Activated CD4-positive, alpha-beta T cell treated with anti-CD3 and anti-CD28 coated beads, Interleukin-2, amount 10 ng/mL, durations not matched to agents 24 days and 14 days (primary cell): ENCODE data around the gene ZNF134. TPM values are rescaled to one million over a fixed set of nuclear protein-coding genes. Genes with fewer than 3 reads are reported as not detected.

Experiments used
- DNase-seq: peaks from one replicate; pipeline ENCODE4 v3.0.0; 2022
- H3K27ac Mint-ChIP-seq: one replicate; pipeline ENCODE4 v1.8.0; 2022; ENCODE audit warnings: mild to moderate bottlenecking, mixed read lengths
- H3K27me3 Mint-ChIP-seq: one replicate; pipeline ENCODE4 v1.8.0; 2022; ENCODE audit warnings: mixed read lengths
- H3K36me3 Mint-ChIP-seq: one replicate; pipeline ENCODE4 v1.8.0; 2022; ENCODE audit warnings: low read depth, mild to moderate bottlenecking, mixed read lengths
- H3K4me1 Mint-ChIP-seq: one replicate; pipeline ENCODE4 v1.8.0; 2021; ENCODE audit warnings: mixed read lengths
- H3K4me3 Mint-ChIP-seq: one replicate; pipeline ENCODE4 v1.8.0; 2022; ENCODE audit warnings: mild to moderate bottlenecking, moderate library complexity, mixed read lengths
- H3K9me3 Mint-ChIP-seq: one replicate; pipeline ENCODE4 v1.8.0; 2021; ENCODE audit warnings: mixed read lengths
- intact Hi-C: fragments of 100-400 bp; cut with micrococcal nuclease; formaldehyde crosslinking; loops from one replicate; pipeline ENCODE4 v1.15.1; 2023
- total RNA-seq: library from RNA; stranded (reverse); gene quantifications from 2 replicates; pipeline ENCODE4 v1.2.3, GENCODE V29; 2022

The ZNF134 gene
- total RNA-seq, 1 donor from 2014 or later, result 7.2 TPM

- intact Hi-C loops, result no loop called here
- no peak for DNase-seq
- Mint-ChIP-seq H3K36me3 (peaks cover 70% of the 10 kb centered on the region), H3K27me3 (no peaks in the 10 kb centered on the region), H3K27ac (no peak overlapping the region), H3K4me3 (no peak overlapping the region), H3K9me3 (peaks cover 27% of the 10 kb centered on the region), H3K4me1 (no peaks in the 10 kb centered on the region)
Measured at GRCh38 chr19:57606931-57607330, 7.1 kb upstream of the ZNF134 start.

GRCh38 chr19:57611113-57611512 is 2.9 kb upstream of the ZNF134 start:
- H3K4me3 Mint-ChIP-seq, result no peak overlapping the region
- DNase-seq, result no peak
- H3K36me3 Mint-ChIP-seq, result peaks cover 52% of the 10 kb centered on the region
- H3K4me1 Mint-ChIP-seq, result peaks cover 11% of the 10 kb centered on the region
- intact Hi-C loops, result loop anchor here (5.0 to 10.0 kb wide), 2 partner anchors 71 to 134 kb away; partner anchors contain the start of genes ZNF551 and ZNF776
- peaks cover 23% of the 10 kb centered on the region for H3K9me3 Mint-ChIP-seq
- H3K27me3 Mint-ChIP-seq, result no peaks in the 10 kb centered on the region
- H3K27ac Mint-ChIP-seq, result no peak overlapping the region

GRCh38 chr19:57615346-57615745 is 1.3 kb downstream of the ZNF134 start:
- no peak for DNase-seq
- H3K4me1 Mint-ChIP-seq, result peaks cover 11% of the 10 kb centered on the region
- intact Hi-C loops, result loop anchor here (10.0 kb wide), 1 partner anchor 129 kb away; the partner anchor contains the start of gene ZNF776
- H3K4me3 Mint-ChIP-seq, result peak overlapping the region; percentile 82
- H3K9me3 Mint-ChIP-seq, result peaks cover 42% of the 10 kb centered on the region
- peaks cover 63% of the 10 kb centered on the region for H3K36me3 Mint-ChIP-seq
- H3K27ac Mint-ChIP-seq, result peak overlapping the region; percentile 10
- no peaks in the 10 kb centered on the region for H3K27me3 Mint-ChIP-seq

GRCh38 chr19:57620673-57621348 is 6.8 kb downstream of the ZNF134 start:
- no peak overlapping the region for H3K4me3 Mint-ChIP-seq
- H3K27me3 Mint-ChIP-seq, result no peaks in the 10 kb centered on the region
- peaks cover 89% of the 10 kb centered on the region for H3K36me3 Mint-ChIP-seq
- no peak for DNase-seq
- peaks cover 38% of the 10 kb centered on the region for H3K9me3 Mint-ChIP-seq
- no peak overlapping the region for H3K27ac Mint-ChIP-seq
- intact Hi-C loops, result no loop called here
- no peaks in the 10 kb centered on the region for H3K4me1 Mint-ChIP-seq

- DNase-seq, result no peak
- intact Hi-C loops, result no loop called here
- Mint-ChIP-seq H3K9me3 (peaks cover 24% of the 10 kb centered on the region), H3K36me3 (peaks cover 66% of the 10 kb centered on the region), H3K27me3 (no peaks in the 10 kb centered on the region), H3K27ac (no peak overlapping the region), H3K4me1 (no peaks in the 10 kb centered on the region), H3K4me3 (no peak overlapping the region)
Measured at GRCh38 chr19:57623091-57623490, 9.0 kb downstream of the ZNF134 start.

- peak within 1 kb of the TSS; percentile 87 for H3K27ac Mint-ChIP-seq
- H3K9me3 Mint-ChIP-seq, result peaks cover 35% of the 10 kb centered on the region
- intact Hi-C loops, result loop anchor here (1.0 to 10.0 kb wide), 6 partner anchors 19 to 352 kb away; partner anchors contain the start of genes ZNF134, ZNF416, ZNF460 and ZNF548
- peak within 1 kb of the TSS; percentile 87 for H3K4me3 Mint-ChIP-seq
- peak; percentile 95 for DNase-seq
- peaks cover 49% of the 10 kb centered on the region for H3K36me3 Mint-ChIP-seq
- H3K4me1 Mint-ChIP-seq, result peaks cover 14% of the 10 kb centered on the region
- no peaks in the 10 kb centered on the region for H3K27me3 Mint-ChIP-seq
Measured at GRCh38 chr19:57632987-57633831, 19.2 kb downstream of the ZNF134 start, which contains the start of gene ZNF211. TSS of gene ZNF211 (plus strand) at chr19:57633168. CDS start at chr19:57633347, 179 bp downstream.

- peak overlapping the region; percentile 87 for H3K4me3 Mint-ChIP-seq
- intact Hi-C loops, result loop anchor here (1.0 to 10.0 kb wide), 6 partner anchors 19 to 353 kb away; partner anchors contain the start of genes ZNF134, ZNF416, ZNF460 and ZNF548
- H3K27ac Mint-ChIP-seq, result peak overlapping the region; percentile 87
- no peaks in the 10 kb centered on the region for H3K27me3 Mint-ChIP-seq
- H3K36me3 Mint-ChIP-seq, result peaks cover 54% of the 10 kb centered on the region
- no peak for DNase-seq
- H3K4me1 Mint-ChIP-seq, result peaks cover 14% of the 10 kb centered on the region
- peaks cover 35% of the 10 kb centered on the region for H3K9me3 Mint-ChIP-seq
Measured at GRCh38 chr19:57633832-57634131, 19.7 kb downstream of the ZNF134 start.

- Mint-ChIP-seq H3K27ac (no peak overlapping the region), H3K9me3 (peaks cover 41% of the 10 kb centered on the region), H3K36me3 (peaks cover 86% of the 10 kb centered on the region), H3K4me1 (peaks cover 14% of the 10 kb centered on the region), H3K4me3 (no peak overlapping the region), H3K27me3 (no peaks in the 10 kb centered on the region)
- intact Hi-C loops, result loop anchor here (10.0 kb wide), 1 partner anchor 143 kb away; the partner anchor contains the start of gene ZNF773
- DNase-seq, result no peak
Measured at GRCh38 chr19:57637379-57637778, 23.3 kb downstream of the ZNF134 start.

GRCh38 chr19:57641715-57642234 is 27.7 kb downstream of the ZNF134 start:
- DNase-seq, result no peak
- no peak overlapping the region for H3K4me3 Mint-ChIP-seq
- no peak overlapping the region for H3K27ac Mint-ChIP-seq
- H3K4me1 Mint-ChIP-seq, result no peaks in the 10 kb centered on the region
- H3K27me3 Mint-ChIP-seq, result no peaks in the 10 kb centered on the region
- intact Hi-C loops, result no loop called here
- H3K9me3 Mint-ChIP-seq, result peaks cover 40% of the 10 kb centered on the region
- H3K36me3 Mint-ChIP-seq, result peaks cover 73% of the 10 kb centered on the region

- no peak for DNase-seq
- intact Hi-C loops, result no loop called here
- peaks cover 41% of the 10 kb centered on the region for H3K9me3 Mint-ChIP-seq
- no peaks in the 10 kb centered on the region for H3K4me1 Mint-ChIP-seq
- H3K4me3 Mint-ChIP-seq, result no peak overlapping the region
- H3K27ac Mint-ChIP-seq, result no peak overlapping the region
- peaks cover 65% of the 10 kb centered on the region for H3K36me3 Mint-ChIP-seq
- no peaks in the 10 kb centered on the region for H3K27me3 Mint-ChIP-seq
Measured at GRCh38 chr19:57642396-57643046, 28.5 kb downstream of the ZNF134 start.

- Mint-ChIP-seq H3K27me3 (no peaks in the 10 kb centered on the region), H3K4me3 (no peak overlapping the region), H3K36me3 (peaks cover 53% of the 10 kb centered on the region), H3K27ac (no peak overlapping the region), H3K9me3 (peaks cover 44% of the 10 kb centered on the region), H3K4me1 (no peaks in the 10 kb centered on the region)
- intact Hi-C loops, result no loop called here
- DNase-seq, result no peak
Measured at GRCh38 chr19:57643734-57644133, 29.7 kb downstream of the ZNF134 start.

GRCh38 chr19:57648331-57649003 is 34.4 kb downstream of the ZNF134 start:
- Mint-ChIP-seq H3K4me1 (peaks cover 4% of the 10 kb centered on the region), H3K36me3 (peaks cover 9% of the 10 kb centered on the region), H3K27me3 (no peaks in the 10 kb centered on the region), H3K9me3 (peaks cover 45% of the 10 kb centered on the region), H3K4me3 (no peak overlapping the region), H3K27ac (no peak overlapping the region)
- intact Hi-C loops, result no loop called here
- DNase-seq, result no peak

- no peak overlapping the region for H3K27ac Mint-ChIP-seq
- H3K9me3 Mint-ChIP-seq, result peaks cover 63% of the 10 kb centered on the region
- H3K4me3 Mint-ChIP-seq, result peak overlapping the region; percentile 5
- intact Hi-C loops, result no loop called here
- peaks cover 4% of the 10 kb centered on the region for H3K4me1 Mint-ChIP-seq
- DNase-seq, result no peak
- H3K27me3 Mint-ChIP-seq, result no peaks in the 10 kb centered on the region
- H3K36me3 Mint-ChIP-seq, result peaks cover 3% of the 10 kb centered on the region
Measured at GRCh38 chr19:57651654-57651996, 37.6 kb downstream of the ZNF134 start.
